Tibial nerve (tissue), 4 donors: ENCODE results near the gene PMAIP1. TPM values are rescaled to one million over a fixed set of nuclear protein-coding genes. Genes with fewer than 3 reads are reported as not detected.

Experiments
- DNase-seq, 2 donors: peaks; one replicate each; pipeline ENCODE4 v3.0.0-alpha.2; 2019; ENCODE audit warnings: low spot score in 2 of 2
- H3K27ac ChIP-seq, 4 donors: fragments of 200-600 bp; sonication (generic) in 3 of 4; one replicate each; pipeline ENCODE4 v1.5.1; 2017 to 2019; ENCODE audit warnings: mild to moderate bottlenecking in 1 of 4
- H3K27me3 ChIP-seq, 2 donors: fragments of 200-600 bp; sonication (generic) in 1 of 2; one replicate each; pipeline versions ENCODE4 v1.5.1 to v1.6.0; 2017 to 2019
- H3K36me3 ChIP-seq, 3 donors: fragments of 200-600 bp; sonication (generic); one replicate each; pipeline ENCODE4 v1.5.1; 2018 to 2019
- H3K4me1 ChIP-seq, 4 donors: fragments of 200-600 bp; sonication (generic) in 3 of 4; one replicate each; pipeline ENCODE4 v1.5.1; 2017 to 2019
- H3K4me3 ChIP-seq, 4 donors: fragments of 200-600 bp; sonication (generic) in 3 of 4; one replicate each; pipeline ENCODE4 v1.5.1; 2017 to 2019; ENCODE audit warnings: mild to moderate bottlenecking in 1 of 4, moderate library complexity in 1 of 4
- H3K9me3 ChIP-seq, 4 donors: fragments of 200-600 bp; sonication (generic) in 3 of 4; one replicate each; pipeline ENCODE4 v1.5.1; 2017 to 2019
- EP300 ChIP-seq, 2 donors: sonication (generic); formaldehyde crosslinking; IDR thresholded peaks; one replicate each; pipeline ENCODE4 v1.6.1; 2017; ENCODE audit warnings: antibody characterized with exemption in 2 of 2, mild to moderate bottlenecking in 1 of 2
- POLR2A ChIP-seq, 2 donors: fragments of 450-650 bp; IDR thresholded peaks; one replicate each; pipeline ENCODE4 v1.6.1; 2017; ENCODE audit warnings: antibody characterized with exemption in 2 of 2, mild to moderate bottlenecking in 2 of 2, moderate library complexity in 2 of 2
- WGBS, 2 donors: methylation state at CpG; one replicate each; pipeline ENCODE4 v1.1.5; 2018; 5-methylcytosine and 5-hydroxymethylcytosine counted together
- total RNA-seq, 4 donors: library from RNA; depleted of rRNA; stranded (reverse); fragments of >200 nt; gene quantifications; one replicate each; pipeline ENCODE4 v1.1.0, GENCODE V29; 2016
- TF ChIP-seq, protein P1 (sequence below), 5 experiments: fragments of 200-600 bp in 3 of 5; fragments of 450-650 bp in 2 of 5; sonication (generic) in 3 of 5; IDR thresholded peaks; one replicate each; pipeline ENCODE4 v1.5.1; 2016 to 2019; ENCODE audit warnings: antibody characterized with exemption in 5 of 5, mild to moderate bottlenecking in 3 of 5, moderate library complexity in 2 of 5

The PMAIP1 gene
- total RNA-seq, 4 donors from 2014 or later = 0.22 to 0.98 TPM; not detected in 2

GRCh38 chr18:59898609-59899297 lies 1.0 kb upstream of the PMAIP1 start:
- 46 to 59% methylated on average over 33 of the region's 33 CpGs for WGBS, 2 donors
- H3K36me3 ChIP-seq = no peaks in the 10 kb centered on the region
- peaks cover 0 to 12% of the 10 kb centered on the region in 2 donors for H3K27me3 ChIP-seq
- no peak for DNase-seq
- peak overlapping the region in 1 of 4 donors; percentile 80 for H3K27ac ChIP-seq
- H3K4me3 ChIP-seq = peak overlapping the region in 3 of 4 donors; percentile 48 to 72 (median 48)
- TF ChIP-seq POLR2A (IDR thresholded peaks at IDR 0.05) (no peak), EP300 (IDR thresholded peaks at IDR 0.05) (no peak)
- TF ChIP-seq, protein P1, sequence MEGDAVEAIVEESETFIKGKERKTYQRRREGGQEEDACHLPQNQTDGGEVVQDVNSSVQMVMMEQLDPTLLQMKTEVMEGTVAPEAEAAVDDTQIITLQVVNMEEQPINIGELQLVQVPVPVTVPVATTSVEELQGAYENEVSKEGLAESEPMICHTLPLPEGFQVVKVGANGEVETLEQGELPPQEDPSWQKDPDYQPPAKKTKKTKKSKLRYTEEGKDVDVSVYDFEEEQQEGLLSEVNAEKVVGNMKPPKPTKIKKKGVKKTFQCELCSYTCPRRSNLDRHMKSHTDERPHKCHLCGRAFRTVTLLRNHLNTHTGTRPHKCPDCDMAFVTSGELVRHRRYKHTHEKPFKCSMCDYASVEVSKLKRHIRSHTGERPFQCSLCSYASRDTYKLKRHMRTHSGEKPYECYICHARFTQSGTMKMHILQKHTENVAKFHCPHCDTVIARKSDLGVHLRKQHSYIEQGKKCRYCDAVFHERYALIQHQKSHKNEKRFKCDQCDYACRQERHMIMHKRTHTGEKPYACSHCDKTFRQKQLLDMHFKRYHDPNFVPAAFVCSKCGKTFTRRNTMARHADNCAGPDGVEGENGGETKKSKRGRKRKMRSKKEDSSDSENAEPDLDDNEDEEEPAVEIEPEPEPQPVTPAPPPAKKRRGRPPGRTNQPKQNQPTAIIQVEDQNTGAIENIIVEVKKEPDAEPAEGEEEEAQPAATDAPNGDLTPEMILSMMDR (IDR thresholded peaks at IDR 0.05) = no peak
- peaks cover 0 to 20% (median 2%) of the 10 kb centered on the region in 4 donors for H3K4me1 ChIP-seq
- H3K9me3 ChIP-seq = no peaks in the 10 kb centered on the region

GRCh38 chr18:59900222-59901128 lies 679 bp downstream of the PMAIP1 start:
- peaks cover 0 to 20% (median 2%) of the 10 kb centered on the region in 4 donors for H3K4me1 ChIP-seq
- H3K36me3 ChIP-seq = no peaks in the 10 kb centered on the region
- H3K27ac ChIP-seq = peak overlapping the region in 2 of 4 donors; percentile 73 to 80
- TF ChIP-seq POLR2A (IDR thresholded peaks at IDR 0.05) (no peak), EP300 (IDR thresholded peaks at IDR 0.05) (no peak)
- TF ChIP-seq, protein P1 (IDR thresholded peaks at IDR 0.05) = no peak
- no peak for DNase-seq
- H3K9me3 ChIP-seq = no peaks in the 10 kb centered on the region
- peaks cover 0 to 12% of the 10 kb centered on the region in 2 donors for H3K27me3 ChIP-seq
- peak overlapping the region; percentile 33 to 72 (median 48) for H3K4me3 ChIP-seq
- 3 to 4% methylated on average over 41 to 43 of the region's 51 CpGs for WGBS, 2 donors

DNA sequence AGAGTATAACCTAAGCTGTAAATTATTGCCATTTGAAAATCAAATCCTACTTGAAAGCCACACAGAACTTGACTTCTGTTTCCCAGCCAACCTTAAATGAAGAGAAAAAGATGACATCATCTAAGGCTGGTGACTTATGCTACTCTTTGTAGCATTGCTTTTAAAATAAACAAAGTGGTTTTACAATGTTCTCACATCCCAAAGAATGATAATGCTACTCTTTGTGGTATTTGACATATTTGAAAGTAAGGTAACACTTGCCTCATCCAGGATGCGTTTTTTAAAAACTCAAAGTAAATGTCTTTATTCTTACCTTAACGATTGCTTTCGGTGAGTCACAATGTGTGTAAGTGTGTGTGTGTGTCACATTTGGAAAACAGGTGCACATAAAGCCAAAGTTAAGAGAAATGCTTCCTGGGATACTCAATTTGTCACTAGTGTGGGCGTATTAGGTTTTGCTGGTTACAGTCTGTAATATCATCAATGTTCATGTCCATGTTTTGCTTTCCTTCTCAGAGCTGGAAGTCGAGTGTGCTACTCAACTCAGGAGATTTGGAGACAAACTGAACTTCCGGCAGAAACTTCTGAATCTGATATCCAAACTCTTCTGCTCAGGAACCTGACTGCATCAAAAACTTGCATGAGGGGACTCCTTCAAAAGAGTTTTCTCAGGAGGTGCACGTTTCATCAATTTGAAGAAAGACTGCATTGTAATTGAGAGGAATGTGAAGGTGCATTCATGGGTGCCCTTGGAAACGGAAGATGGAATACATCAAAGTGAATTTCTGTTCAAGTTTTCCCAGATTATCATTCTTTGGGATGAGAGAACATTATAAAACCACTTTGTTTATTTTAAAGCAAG lies 2.6 kb downstream of the PMAIP1 start:
- Histone ChIP-seq H3K4me3 (no peak overlapping the region), H3K4me1 (peaks cover 0 to 20% (median 4%) of the 10 kb centered on the region in 4 donors), H3K27ac (no peak overlapping the region), H3K27me3 (peaks cover 0 to 12% of the 10 kb centered on the region in 2 donors), H3K9me3 (no peaks in the 10 kb centered on the region), H3K36me3 (no peaks in the 10 kb centered on the region)
- 83 to 89% methylated on average over 8 of the region's 8 CpGs for WGBS, 2 donors
- TF ChIP-seq POLR2A (IDR thresholded peaks at IDR 0.05) = no peak
- no peak for DNase-seq

DNA sequence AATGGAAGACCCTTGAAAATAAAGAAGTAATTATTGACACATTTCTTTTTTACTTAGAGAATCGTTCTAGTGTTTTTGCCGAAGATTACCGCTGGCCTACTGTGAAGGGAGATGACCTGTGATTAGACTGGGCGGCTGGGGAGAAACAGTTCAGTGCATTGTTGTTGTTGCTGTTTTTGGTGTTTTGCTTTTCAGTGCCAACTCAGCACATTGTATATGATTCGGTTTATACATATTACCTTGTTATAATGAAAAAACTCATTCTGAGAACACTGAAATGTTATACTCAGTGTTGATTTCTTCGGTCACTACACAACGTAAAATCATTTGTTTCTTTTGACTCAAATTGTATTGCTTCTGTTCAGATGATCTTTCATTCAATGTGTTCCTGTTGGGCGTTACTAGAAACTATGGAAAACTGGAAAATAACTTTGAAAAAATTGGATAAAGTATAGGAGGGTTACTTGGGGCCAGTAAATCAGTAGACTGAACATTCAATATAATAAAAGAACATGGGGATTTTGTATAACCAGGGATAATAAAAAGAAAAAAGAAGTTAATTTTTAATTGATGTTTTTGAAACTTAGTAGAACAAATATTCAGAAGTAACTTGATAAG lies 3.3 kb downstream of the PMAIP1 start:
- Histone ChIP-seq H3K36me3 (no peaks in the 10 kb centered on the region), H3K9me3 (no peaks in the 10 kb centered on the region), H3K27me3 (peaks cover 0 to 12% of the 10 kb centered on the region in 2 donors), H3K27ac (no peak overlapping the region), H3K4me1 (peaks cover 0 to 20% (median 4%) of the 10 kb centered on the region in 4 donors), H3K4me3 (no peak overlapping the region)
- 86 to 88% methylated on average over 8 of the region's 8 CpGs for WGBS, 2 donors
- TF ChIP-seq EP300 (IDR thresholded peaks at IDR 0.05) (no peak), POLR2A (IDR thresholded peaks at IDR 0.05) (no peak)
- TF ChIP-seq, protein P1 (IDR thresholded peaks at IDR 0.05) = no peak
- DNase-seq = no peak
